ENCODE measurements around the gene ATP2B2. TPM values are rescaled to one million over a fixed set of nuclear protein-coding genes. Genes with fewer than 3 reads are reported as not detected.

Gene ATP2B2
- total RNA-seq, 1 experiment from 2014 or later = not detected

DNA sequence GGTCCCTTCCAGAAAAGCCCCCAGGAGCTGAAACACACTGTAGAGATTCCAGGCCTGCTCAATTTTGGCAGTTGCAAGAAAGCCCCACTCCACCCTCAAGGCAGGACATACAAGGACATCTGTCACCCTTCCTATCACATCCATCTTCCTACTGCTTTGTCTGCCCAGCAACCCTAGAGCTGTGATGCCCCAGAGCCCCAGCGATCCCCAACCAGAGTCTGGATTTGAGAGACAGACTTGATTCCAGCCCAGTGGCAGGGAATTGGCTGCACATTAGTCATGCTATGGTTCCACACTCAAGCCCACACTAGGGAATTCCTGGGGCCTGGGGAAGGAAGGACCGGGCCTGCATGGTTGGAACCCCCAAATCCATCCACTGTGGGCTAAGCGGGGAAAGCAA is 56.8 kb downstream of the ATP2B2 start:
- DNase-seq (ENCODE audit: unreplicated experiment) = no peak
- POLR2A ChIA-PET = no interaction called here
- CTCF ChIA-PET = interaction anchor here (0.6 kb wide), 1 partner anchor 26 kb away, joined by 4 read pairs; no protein-coding TSS in a partner anchor
- Mint-ChIP-seq H3K27ac (ENCODE audit: low read depth, unreplicated experiment) (no peak overlapping the region), H3K4me1 (ENCODE audit: insufficient read depth, unreplicated experiment) (peaks cover 6% of the 10 kb centered on the region), H3K9me3 (ENCODE audit: unreplicated experiment) (no peaks in the 10 kb centered on the region), H3K36me3 (ENCODE audit: insufficient read depth, unreplicated experiment) (no peaks in the 10 kb centered on the region), H3K4me3 (ENCODE audit: unreplicated experiment) (no peak overlapping the region), H3K27me3 (ENCODE audit: insufficient read depth, unreplicated experiment) (peaks cover 47% of the 10 kb centered on the region)
- no TSS peak for BruUV-seq (replicated peaks)
- TF ChIP-seq, protein P1, sequence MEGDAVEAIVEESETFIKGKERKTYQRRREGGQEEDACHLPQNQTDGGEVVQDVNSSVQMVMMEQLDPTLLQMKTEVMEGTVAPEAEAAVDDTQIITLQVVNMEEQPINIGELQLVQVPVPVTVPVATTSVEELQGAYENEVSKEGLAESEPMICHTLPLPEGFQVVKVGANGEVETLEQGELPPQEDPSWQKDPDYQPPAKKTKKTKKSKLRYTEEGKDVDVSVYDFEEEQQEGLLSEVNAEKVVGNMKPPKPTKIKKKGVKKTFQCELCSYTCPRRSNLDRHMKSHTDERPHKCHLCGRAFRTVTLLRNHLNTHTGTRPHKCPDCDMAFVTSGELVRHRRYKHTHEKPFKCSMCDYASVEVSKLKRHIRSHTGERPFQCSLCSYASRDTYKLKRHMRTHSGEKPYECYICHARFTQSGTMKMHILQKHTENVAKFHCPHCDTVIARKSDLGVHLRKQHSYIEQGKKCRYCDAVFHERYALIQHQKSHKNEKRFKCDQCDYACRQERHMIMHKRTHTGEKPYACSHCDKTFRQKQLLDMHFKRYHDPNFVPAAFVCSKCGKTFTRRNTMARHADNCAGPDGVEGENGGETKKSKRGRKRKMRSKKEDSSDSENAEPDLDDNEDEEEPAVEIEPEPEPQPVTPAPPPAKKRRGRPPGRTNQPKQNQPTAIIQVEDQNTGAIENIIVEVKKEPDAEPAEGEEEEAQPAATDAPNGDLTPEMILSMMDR (IDR thresholded peaks at IDR 0.05; ENCODE audit: unreplicated experiment) = no peak
- intact Hi-C loops (cut with micrococcal nuclease) = no loop called here

DNA sequence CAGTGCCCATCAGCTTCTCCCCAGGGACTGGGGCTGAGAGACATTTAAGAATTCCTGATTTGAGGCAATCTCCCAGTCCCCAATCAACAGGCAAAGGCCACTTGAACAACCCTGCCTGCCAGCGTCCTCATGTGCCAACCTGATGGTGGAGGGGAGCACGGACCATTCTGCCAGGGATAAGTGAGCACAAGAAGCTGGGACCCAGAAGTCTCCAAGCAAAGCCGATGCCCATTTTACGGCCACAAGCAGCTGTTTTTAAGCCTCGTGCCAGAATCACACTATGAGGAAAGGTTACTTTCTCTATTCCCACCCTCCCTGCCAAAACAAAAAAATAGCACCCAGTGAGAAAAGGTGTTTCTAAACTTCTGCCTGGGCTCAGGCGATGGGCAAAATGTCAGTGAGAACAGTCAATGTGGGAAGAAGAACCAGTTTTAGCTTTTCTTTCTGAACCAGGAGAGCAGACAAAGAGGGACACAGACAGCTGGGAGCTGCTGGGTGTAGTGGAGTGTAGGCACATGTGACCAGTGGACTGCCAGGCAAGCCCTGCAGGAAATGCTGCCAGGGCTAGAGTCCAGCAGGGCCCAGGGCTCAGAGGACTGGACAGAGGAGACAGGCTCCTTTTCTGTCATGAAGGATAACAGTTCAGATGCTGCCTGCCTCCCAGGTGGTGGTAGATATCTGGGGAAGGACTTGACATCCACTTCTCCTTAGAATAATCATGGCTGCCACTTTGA is 57.7 kb downstream of the ATP2B2 start:
- TF ChIP-seq, protein P1 (IDR thresholded peaks at IDR 0.05; ENCODE audit: unreplicated experiment) = no peak
- no peak overlapping the region for H3K4me3 Mint-ChIP-seq (ENCODE audit: unreplicated experiment)
- H3K9me3 Mint-ChIP-seq (ENCODE audit: unreplicated experiment) = no peaks in the 10 kb centered on the region
- no peak overlapping the region for H3K27ac Mint-ChIP-seq (ENCODE audit: low read depth, unreplicated experiment)
- intact Hi-C loops (cut with micrococcal nuclease) = no loop called here
- ChIA-PET POLR2A (no interaction called here), CTCF (interaction anchor here (0.6 kb wide), 1 partner anchor 26 kb away, joined by 4 read pairs; no protein-coding TSS in a partner anchor)
- no peaks in the 10 kb centered on the region for H3K36me3 Mint-ChIP-seq (ENCODE audit: insufficient read depth, unreplicated experiment)
- H3K27me3 Mint-ChIP-seq (ENCODE audit: insufficient read depth, unreplicated experiment) = peaks cover 44% of the 10 kb centered on the region
- BruUV-seq (replicated peaks) = no TSS peak
- peaks cover 6% of the 10 kb centered on the region for H3K4me1 Mint-ChIP-seq (ENCODE audit: insufficient read depth, unreplicated experiment)
- DNase-seq (ENCODE audit: unreplicated experiment) = no peak

DNA sequence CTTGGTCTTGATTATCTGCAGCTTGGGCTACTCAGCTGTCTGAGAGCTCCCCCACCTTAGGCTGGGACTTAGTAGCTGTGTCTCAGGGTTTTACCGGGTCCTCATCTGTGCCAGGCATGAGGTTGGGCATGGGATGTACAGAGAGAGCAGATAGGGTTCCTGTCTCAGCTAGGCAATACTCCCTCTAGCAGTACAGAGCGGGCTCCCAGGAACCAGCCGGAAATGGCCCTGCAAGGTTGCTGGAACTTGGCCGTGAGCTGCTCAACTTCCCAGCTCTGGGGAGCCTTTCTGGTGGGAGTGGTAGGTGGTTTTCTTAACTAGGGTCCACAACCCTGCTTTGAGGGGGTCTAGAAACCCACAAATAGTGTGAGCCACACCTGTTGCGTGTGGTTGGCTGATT is 58.3 kb downstream of the ATP2B2 start:
- Mint-ChIP-seq H3K36me3 (ENCODE audit: insufficient read depth, unreplicated experiment) (no peaks in the 10 kb centered on the region), H3K4me3 (ENCODE audit: unreplicated experiment) (no peak overlapping the region), H3K27me3 (ENCODE audit: insufficient read depth, unreplicated experiment) (peaks cover 38% of the 10 kb centered on the region), H3K27ac (ENCODE audit: low read depth, unreplicated experiment) (no peak overlapping the region), H3K4me1 (ENCODE audit: insufficient read depth, unreplicated experiment) (peaks cover 6% of the 10 kb centered on the region), H3K9me3 (ENCODE audit: unreplicated experiment) (no peaks in the 10 kb centered on the region)
- POLR2A ChIA-PET = no interaction called here
- intact Hi-C loops (cut with micrococcal nuclease) = no loop called here
- no peak for DNase-seq (ENCODE audit: unreplicated experiment)
- CTCF ChIA-PET = interaction anchor here (0.7 kb wide), 1 partner anchor 281 kb away, joined by 3 read pairs; no protein-coding TSS in a partner anchor
- TF ChIP-seq, protein P1 (IDR thresholded peaks at IDR 0.05; ENCODE audit: unreplicated experiment) = no peak
- no TSS peak for BruUV-seq (replicated peaks)

DNA sequence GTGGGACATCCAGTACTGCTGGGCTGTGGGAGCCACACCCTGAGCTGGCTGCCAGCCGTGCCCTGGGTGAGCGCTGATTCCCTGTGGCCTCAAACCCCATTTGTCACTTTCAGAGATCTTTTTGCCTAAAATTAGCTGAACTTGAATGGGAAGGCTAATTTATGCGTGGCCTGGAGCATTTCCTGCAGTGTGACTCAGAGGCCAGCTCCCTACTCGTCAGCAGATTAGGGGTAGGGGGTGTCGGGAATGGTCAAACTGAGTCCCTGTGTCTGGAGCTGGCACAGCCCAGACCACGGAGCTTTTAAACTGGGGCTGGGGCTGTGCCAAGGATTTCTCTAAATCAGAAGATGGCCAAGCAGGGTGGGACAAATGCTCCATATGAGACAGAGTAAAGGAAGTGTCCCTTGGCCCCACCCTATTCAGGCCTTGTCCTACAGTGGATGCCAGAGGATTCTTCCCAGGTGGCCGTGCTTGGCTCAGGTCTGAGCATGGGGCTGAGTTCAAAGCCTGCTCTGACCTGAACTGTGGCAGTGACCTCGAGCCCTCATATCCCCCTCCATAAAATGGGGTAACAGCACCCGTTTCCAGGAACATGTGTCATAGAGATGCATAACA is 59.7 kb downstream of the ATP2B2 start:
- Mint-ChIP-seq H3K4me3 (ENCODE audit: unreplicated experiment) (no peak overlapping the region), H3K9me3 (ENCODE audit: unreplicated experiment) (no peaks in the 10 kb centered on the region), H3K27me3 (ENCODE audit: insufficient read depth, unreplicated experiment) (peaks cover 34% of the 10 kb centered on the region), H3K27ac (ENCODE audit: low read depth, unreplicated experiment) (no peak overlapping the region), H3K4me1 (ENCODE audit: insufficient read depth, unreplicated experiment) (peaks cover 6% of the 10 kb centered on the region), H3K36me3 (ENCODE audit: insufficient read depth, unreplicated experiment) (no peaks in the 10 kb centered on the region)
- CTCF ChIA-PET = no interaction called here
- TF ChIP-seq, protein P1 (IDR thresholded peaks at IDR 0.05; ENCODE audit: unreplicated experiment) = no peak
- BruUV-seq (replicated peaks) = no TSS peak
- DNase-seq (ENCODE audit: unreplicated experiment) = no peak
- POLR2A ChIA-PET = no interaction called here
- intact Hi-C loops (cut with micrococcal nuclease) = no loop called here
